Measurements from ENCODE around the gene BNC2.

BNC2 gene

DNA sequence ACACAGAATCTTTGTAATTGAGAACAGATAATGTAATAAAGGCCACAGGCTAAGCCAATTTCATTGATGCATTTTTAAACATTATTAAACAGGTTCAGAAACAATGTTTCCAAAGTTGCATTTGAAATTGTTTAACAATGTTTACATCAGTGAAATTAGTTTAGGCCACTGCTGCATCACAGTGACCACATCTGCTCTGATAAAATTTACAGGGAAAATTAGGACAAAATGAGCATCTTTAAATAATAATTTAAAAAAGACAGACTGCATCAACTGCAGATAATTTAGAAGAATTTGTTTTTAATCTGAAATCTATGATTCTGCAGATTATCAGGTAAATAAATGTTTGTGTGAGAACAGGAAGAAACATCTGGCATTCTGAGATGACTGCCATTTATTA, 420.4 kb downstream of the BNC2 start:
- no peak for DNase-seq

GRCh38 chr9:16449076-16449730, 421.3 kb downstream of the BNC2 start:
- no peaks in the 10 kb centered on the region for H3K4me1 ChIP-seq (ENCODE audit: low read length)
- no peaks in the 10 kb centered on the region for H3K27me3 ChIP-seq (replicated peaks; ENCODE audit: insufficient read depth, low read length)
- H3K4me2 ChIP-seq (ENCODE audit: low read depth, low read length) = no peak overlapping the region
- no peak for DNase-seq
- no peaks in the 10 kb centered on the region for H3K9me2 ChIP-seq (replicated peaks; ENCODE audit: insufficient read depth, low read length)
- TF ChIP-seq EZH2 (optimal IDR thresholded peaks at IDR 0.05; ENCODE audit: low read depth, low read length) = no peak
- TF ChIP-seq EZH2phosphoT487 (IDR thresholded peaks at IDR 0.05; ENCODE audit: low read length) = no peak
- no peak for TF ChIP-seq CTCF (IDR thresholded peaks at IDR 0.05; ENCODE audit: low read length)
- no peaks in the 10 kb centered on the region for H4K20me1 ChIP-seq (ENCODE audit: insufficient read depth, low read length)
- H3F3A ChIP-seq (ENCODE audit: insufficient read depth, low read length) = no peaks in the 10 kb centered on the region
- no peak overlapping the region for H3K9ac ChIP-seq (ENCODE audit: low read length)
- no peak overlapping the region for H3K4me3 ChIP-seq (ENCODE audit: low read length)
- H3K27ac ChIP-seq (ENCODE audit: low read length) = no peak overlapping the region
- no peaks in the 10 kb centered on the region for H3K79me2 ChIP-seq (ENCODE audit: low read length)
- no peaks in the 10 kb centered on the region for H3K9me3 ChIP-seq (replicated peaks; ENCODE audit: insufficient read depth, low read length)
- H2AFZ ChIP-seq (ENCODE audit: low read length) = no peak overlapping the region
- no peaks in the 10 kb centered on the region for H3K36me3 ChIP-seq (replicated peaks; ENCODE audit: insufficient read depth, low read length)

More for the DNA sequence above, 420.4 kb downstream of the BNC2 start:
- H3K4me2 ChIP-seq (ENCODE audit: low read depth, low read length) = no peak overlapping the region
- H3K27ac ChIP-seq (ENCODE audit: low read length) = 0 out of 2 replicates have a peak overlapping the region, but pooled peaks have one; percentile 21
- no peaks in the 10 kb centered on the region for H3F3A ChIP-seq (ENCODE audit: insufficient read depth, low read length)
- H2AFZ ChIP-seq (ENCODE audit: low read length) = no peak overlapping the region
- no peaks in the 10 kb centered on the region for H3K36me3 ChIP-seq (replicated peaks; ENCODE audit: insufficient read depth, low read length)
- no peaks in the 10 kb centered on the region for H3K9me2 ChIP-seq (replicated peaks; ENCODE audit: insufficient read depth, low read length)
- H3K79me2 ChIP-seq (ENCODE audit: low read length) = no peaks in the 10 kb centered on the region
- H4K20me1 ChIP-seq (ENCODE audit: insufficient read depth, low read length) = no peaks in the 10 kb centered on the region
- no peaks in the 10 kb centered on the region for H3K9me3 ChIP-seq (replicated peaks; ENCODE audit: insufficient read depth, low read length)
- no peak overlapping the region for H3K9ac ChIP-seq (ENCODE audit: low read length)
- no peaks in the 10 kb centered on the region for H3K4me1 ChIP-seq (ENCODE audit: low read length)
- H3K27me3 ChIP-seq (replicated peaks; ENCODE audit: insufficient read depth, low read length) = no peaks in the 10 kb centered on the region
- no peak for TF ChIP-seq EZH2phosphoT487 (IDR thresholded peaks at IDR 0.05; ENCODE audit: low read length)
- TF ChIP-seq CTCF (IDR thresholded peaks at IDR 0.05; ENCODE audit: low read length) = no peak
- no peak for TF ChIP-seq EZH2 (optimal IDR thresholded peaks at IDR 0.05; ENCODE audit: low read depth, low read length)
- no peak overlapping the region for H3K4me3 ChIP-seq (ENCODE audit: low read length)

GRCh38 chr9:16447946-16448345, 422.5 kb downstream of the BNC2 start:
- DNase-seq = no peak
- Histone ChIP-seq H3K79me2 (ENCODE audit: low read length) (no peaks in the 10 kb centered on the region), H3K9ac (ENCODE audit: low read length) (no peak overlapping the region), H2AFZ (ENCODE audit: low read length) (no peak overlapping the region), H3K9me2 (replicated peaks; ENCODE audit: insufficient read depth, low read length) (no peaks in the 10 kb centered on the region), H3K9me3 (replicated peaks; ENCODE audit: insufficient read depth, low read length) (no peaks in the 10 kb centered on the region), H3K4me2 (ENCODE audit: low read depth, low read length) (no peak overlapping the region), H3K36me3 (replicated peaks; ENCODE audit: insufficient read depth, low read length) (no peaks in the 10 kb centered on the region), H3K4me3 (ENCODE audit: low read length) (no peak overlapping the region), H4K20me1 (ENCODE audit: insufficient read depth, low read length) (no peaks in the 10 kb centered on the region), H3K27ac (ENCODE audit: low read length) (no peak overlapping the region), H3K27me3 (replicated peaks; ENCODE audit: insufficient read depth, low read length) (no peaks in the 10 kb centered on the region), H3F3A (ENCODE audit: insufficient read depth, low read length) (no peaks in the 10 kb centered on the region), H3K4me1 (ENCODE audit: low read length) (no peaks in the 10 kb centered on the region)
- no peak for TF ChIP-seq EZH2phosphoT487 (IDR thresholded peaks at IDR 0.05; ENCODE audit: low read length)
- TF ChIP-seq EZH2 (optimal IDR thresholded peaks at IDR 0.05; ENCODE audit: low read depth, low read length) = no peak
- no peak for TF ChIP-seq CTCF (IDR thresholded peaks at IDR 0.05; ENCODE audit: low read length)

All from MM.1S (cell line).